Mesenteric fat pad (tissue), 1 donor: ENCODE results near the gene ATP13A3. TPM values are rescaled to one million over a fixed set of nuclear protein-coding genes. Genes with fewer than 3 reads are reported as not detected.

Experiments used
- DNase-seq: peaks from one replicate; pipeline ENCODE4 v3.0.0-alpha.2; 2020; ENCODE audit warnings: low spot score
- total RNA-seq: library from RNA; stranded (reverse); fragmentation: NEBNext Ultra II Directional; extraction: Animal tissue kit (Norgen Biotek cat#: 25700); gene quantifications from one replicate; pipeline ENCODE4 v1.2.1, GENCODE V29; 2021
- donor health status: DM: yes; HTN: yes; CAD: no.

Gene ATP13A3
- total RNA-seq, 1 donor from 2014 or later = 204 TPM

DNA sequence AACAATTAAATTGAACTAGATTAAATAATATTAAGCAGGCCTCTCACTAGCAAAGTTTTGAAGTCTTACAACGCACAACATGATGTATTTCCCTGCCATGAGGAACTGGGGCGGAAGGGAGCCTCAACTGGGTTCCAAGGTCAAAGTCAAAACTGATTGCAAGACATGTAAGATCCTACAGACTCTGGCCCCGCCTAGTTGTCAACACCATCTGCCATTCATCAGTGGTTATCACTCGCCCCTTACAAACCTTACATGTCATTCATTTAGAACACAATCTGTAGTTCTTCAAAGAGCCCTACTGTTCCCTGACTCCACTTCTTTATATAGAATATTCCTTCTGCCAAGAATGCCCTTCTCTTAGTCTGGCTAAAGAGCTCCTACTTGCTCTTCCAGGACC is 10.0 kb downstream of the ATP13A3 start:
- DNase-seq = no peak

DNA sequence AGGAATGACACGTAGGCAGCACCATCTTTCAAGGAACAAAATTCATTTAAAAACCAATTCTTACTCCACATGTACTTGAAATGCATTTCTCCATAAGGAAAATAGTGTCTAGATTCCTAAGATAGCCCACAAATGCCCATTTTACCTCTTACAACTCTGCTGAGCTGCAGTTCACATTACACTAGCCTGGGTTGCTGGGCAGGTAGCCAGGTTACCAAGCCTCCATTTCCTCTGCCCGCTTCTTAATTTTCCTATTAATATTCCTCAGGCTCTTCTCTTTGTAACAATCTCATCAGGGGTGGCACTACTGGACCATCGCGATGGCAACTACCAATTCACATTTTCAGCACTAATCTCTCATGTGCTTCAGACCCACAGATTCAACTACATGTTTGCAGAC is 10.8 kb downstream of the ATP13A3 start:
- no peak for DNase-seq

DNA sequence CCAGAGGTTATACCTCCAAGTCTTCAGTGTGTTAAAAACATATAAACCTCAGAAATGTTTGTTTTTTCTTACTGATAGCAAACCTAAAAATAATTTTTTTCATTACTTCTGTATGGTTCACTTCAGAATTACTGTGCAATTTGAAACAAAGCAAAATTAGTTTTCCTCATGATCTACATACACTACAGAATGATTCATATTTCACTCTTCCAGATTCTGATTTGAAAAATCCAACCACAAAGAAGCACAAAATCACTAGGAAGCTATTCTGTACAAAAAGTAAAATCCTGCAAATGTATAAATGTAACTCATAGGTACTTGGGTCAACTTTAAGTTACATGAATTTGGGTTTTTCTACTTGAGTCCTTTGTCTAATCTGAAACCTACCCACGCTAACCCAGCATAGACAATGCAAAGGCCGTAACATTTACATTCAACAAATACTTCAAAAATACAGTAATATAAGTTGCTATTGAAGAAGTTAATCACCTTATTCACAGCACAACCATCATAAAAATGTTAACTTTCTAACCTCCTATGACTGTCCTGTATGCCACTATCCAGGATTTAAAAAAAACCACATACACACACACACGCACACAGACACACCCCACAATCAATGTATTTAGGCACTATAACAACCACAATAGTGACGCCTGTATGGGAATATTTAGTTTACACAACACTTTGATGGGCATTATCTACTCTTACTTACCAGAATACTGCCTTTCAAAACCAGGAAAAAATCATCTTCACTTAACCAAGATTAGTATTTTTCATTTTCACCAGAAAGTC is 11.5 kb downstream of the ATP13A3 start:
- DNase-seq = no peak

DNA sequence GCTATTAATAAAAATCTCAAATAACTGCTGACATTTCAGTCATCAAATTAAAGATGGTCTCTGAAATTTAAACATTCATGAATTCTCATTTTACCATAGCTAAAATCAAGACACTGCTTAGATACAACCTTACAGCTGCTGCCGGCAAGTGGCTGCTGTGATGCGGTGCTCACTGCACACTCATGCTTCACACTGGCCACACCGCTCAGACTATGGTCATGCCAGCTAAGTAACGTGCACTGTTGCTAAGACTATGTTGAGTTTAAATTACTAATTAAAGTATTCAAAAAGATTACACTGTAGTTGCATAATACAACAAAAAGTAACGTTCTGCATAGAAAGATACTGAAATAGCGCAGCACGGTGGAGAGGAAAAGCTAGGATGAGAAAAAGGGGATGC is 12.1 kb downstream of the ATP13A3 start:
- no peak for DNase-seq

DNA sequence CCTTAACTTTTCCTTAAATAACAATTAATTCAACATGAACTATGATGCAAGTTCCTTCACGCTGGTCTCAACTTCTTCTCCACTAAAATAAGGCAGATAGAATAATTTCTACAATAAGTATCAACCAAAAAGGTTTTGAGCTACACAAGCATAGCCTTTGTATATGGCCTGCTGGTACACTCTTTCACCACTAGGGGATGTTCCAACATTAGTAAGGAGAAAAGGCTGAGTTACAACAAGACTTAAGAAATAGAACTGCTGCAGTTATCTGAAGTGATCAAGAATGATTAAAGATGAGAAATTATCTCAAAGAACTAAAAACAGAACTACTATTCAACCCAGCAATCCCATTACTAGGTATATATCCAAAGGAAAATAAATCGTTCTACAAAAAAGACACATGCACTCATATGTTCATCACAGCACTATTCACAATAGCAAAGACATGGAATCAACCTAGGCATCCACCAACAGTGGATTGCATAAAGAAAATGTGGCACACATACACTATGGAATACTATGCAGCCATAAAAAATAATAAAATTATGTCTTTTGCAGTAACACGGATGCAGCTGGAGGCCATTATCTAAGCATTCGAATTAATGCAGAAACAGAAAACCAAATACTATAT is 14.4 kb downstream of the ATP13A3 start:
- DNase-seq = no peak

DNA sequence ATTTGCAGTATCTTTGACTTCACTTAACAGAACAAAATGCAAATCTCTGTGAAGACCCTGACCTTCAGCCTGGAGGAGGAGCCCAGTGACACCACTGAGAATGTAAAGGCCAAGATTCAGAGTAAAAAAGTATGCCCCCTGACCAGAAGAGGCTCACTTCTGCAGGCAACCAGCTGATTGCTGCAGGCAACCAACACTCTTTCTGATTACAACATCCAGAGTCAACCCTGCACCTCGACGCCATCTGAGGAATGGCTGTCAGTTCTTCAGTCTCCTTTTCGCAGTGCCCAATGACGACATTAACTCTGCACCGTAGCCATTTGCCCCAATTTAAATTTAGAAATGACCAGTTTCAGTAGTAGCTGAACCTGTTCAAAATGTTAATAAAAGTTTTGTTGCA is 14.9 kb downstream of the ATP13A3 start:
- no peak for DNase-seq

DNA sequence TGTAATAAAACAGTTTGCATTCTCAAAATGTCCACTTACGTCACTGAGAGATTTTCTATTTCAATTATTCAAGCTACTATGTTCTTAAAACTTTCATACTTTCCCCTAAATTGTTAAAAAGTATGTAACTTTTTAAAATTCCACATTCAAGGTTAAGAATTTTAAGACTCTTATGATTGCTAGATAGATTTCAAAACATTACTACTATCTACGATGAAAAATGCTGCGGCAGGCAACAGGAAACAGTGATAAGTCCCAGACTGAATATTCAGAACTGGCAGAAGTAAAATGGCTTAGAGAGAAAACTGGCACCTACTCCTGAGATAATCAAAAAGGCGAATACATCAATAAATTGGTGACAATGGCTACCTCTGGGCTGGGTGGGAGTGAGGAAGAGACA is 16.2 kb downstream of the ATP13A3 start:
- no peak for DNase-seq

DNA sequence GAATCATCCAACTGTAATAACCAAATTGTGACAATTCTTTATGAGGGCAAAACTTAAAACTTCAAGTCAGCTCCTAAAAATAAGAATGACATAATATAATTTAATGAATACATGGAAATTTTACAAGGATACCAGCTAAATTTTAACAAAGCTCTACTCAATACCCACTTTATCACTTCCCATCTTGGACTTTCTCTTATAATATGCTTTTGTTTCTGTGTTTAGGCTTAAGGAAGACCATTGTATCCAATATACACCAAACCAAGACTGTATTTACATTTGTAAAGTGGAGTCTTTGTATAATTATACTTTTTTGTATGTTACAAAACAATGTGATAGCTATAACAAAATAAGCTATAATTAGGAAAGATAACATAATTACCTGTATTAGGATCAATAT is 16.8 kb downstream of the ATP13A3 start:
- no peak for DNase-seq

DNA sequence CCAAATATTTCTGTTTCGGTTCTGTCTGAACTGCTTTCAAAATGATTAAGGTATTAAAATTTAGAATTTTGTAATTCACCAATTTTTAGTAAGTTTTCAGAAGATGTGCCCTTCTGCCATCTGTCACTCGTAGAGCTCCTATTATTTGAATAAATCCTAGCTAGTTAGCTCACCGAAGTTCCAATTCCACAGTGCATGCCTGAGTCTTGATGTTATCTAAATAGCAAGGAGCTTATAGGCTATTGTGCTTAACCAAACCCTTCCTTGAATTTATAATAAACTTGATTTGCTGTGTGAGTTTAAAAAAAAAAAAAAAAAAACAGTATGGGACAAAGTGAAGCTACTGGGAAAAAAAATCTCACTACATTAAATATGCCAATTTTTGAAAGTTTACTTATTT is 18.7 kb downstream of the ATP13A3 start:
- DNase-seq = no peak

DNA sequence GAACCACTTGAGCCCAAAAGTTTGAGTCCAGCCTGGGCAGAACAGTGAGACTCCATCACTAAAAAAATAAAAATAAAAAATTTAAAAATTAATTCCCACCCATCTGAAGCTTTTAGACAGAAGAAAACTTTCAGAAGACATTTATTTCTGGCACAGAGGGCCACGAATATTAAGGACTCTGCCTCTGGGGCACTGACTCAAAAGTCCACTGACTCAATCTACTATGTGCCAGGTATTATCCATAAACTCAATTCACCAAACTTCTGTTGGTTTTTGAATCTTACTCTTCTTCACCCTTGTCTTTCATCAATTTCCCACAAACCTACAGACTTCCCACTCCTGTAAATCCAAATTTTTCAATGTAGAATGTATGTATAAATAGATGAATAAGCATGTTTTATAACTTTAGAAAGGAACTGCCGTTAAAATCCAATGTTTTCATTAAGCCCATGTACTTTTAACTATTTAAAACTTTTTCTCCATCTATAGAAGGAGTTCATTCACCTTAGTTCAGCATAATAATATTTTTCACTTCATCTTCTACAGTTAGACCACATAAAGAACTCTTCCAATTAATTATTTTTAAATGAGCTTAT is 19.9 kb downstream of the ATP13A3 start:
- DNase-seq = no peak

DNA sequence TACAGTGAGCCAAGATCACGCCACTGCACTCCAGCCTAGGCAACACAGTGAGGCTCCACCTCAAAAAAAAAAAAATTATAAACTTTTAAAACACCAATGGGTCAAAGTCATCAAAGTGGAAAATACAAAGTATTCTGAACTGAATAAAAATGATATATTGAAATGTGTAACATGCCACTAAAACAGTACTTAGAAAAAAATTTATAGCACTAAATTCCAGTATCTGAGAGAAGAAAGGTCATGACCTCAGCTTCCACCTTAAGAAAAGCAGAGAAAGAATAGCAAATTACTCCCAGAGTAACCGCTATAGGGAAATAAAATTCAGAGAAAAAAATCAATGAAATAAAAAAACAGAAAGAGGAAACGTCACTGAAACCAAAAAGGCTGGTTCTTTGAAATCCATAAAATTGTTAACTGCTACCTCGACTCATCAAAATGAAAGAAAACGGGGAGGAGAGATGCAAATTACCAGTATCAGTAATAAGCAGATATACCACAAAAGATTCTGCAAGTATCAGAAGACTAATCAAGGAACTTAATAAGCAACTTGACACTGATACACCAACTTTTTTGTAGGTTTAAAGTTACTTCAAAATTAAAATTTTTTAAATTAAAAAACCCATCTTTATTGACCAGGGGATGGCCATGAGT is 20.8 kb downstream of the ATP13A3 start:
- no peak for DNase-seq

DNA sequence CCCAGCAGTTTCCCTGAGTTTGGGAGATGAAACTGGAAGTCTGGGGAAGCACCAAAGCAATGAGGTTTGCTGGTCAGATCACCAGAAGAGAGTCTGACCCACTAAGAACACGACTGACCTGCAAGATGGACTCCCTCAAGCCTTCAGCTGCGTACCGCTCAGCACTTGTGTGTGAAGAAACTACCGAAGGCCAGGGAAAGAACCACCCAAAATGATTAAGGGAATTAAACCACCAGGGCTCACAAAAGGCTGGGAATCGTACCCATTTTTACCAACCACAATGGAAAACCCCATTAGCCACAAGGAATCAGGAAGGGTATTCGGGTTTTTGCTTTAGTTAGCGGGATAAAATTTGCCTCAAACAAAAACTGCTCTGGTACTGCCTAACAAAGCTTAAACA is 21.6 kb downstream of the ATP13A3 start:
- DNase-seq = no peak

DNA sequence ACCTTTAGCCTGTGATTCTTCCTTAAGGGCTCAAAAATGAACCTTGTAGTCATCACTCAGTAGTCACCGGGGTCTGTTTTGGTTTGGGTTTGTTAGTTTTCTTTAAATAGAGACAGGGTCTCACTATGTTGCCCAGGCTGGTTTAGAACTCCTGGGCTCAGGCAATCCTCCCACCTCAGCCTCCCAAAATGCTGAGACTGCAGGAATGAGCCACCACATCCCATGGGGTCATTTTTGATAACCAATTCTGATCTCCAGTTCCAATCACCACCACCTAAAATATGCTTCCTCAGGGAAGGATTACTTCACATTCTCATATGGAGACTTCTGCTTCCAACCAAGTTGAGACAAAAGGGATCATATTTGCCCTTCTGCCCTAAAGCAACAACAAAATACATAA is 22.1 kb downstream of the ATP13A3 start:
- DNase-seq = no peak

DNA sequence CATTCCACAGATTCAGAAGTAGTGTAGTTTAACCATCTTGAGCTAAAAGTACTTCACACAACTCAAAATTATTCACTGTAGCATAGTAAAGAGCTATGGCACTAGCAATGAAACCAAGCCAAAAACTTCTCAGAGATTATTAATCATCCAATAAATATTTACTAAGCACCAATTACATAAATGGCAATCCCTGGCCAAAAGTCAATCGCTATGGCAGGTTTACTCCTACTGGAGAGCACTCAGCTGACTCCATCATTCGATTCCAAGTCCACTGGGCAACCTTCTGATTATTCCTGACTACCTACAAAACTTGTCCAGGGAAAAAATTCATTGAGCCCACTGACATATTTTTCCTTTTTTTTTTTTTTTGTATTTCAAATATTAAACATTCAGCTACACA is 23.9 kb downstream of the ATP13A3 start:
- DNase-seq = no peak

DNA sequence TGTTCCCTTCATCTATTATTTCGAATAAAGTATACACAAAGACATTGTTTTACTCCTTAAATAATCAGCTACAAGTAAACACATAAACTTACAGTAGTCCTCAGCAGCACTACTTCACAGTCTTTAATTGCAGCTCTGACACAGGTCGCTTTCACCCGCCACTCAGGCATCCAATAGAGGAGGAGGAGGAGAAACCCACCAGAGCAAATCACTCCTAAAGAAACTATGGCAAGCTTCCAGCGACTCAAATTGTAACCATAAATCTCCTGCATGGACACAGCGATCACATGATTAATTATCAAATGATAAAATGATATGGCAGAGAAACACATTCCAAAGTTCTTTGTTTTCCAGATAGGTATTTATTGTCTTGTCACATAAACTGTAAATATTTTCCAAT is 26.2 kb downstream of the ATP13A3 start:
- no peak for DNase-seq

DNA sequence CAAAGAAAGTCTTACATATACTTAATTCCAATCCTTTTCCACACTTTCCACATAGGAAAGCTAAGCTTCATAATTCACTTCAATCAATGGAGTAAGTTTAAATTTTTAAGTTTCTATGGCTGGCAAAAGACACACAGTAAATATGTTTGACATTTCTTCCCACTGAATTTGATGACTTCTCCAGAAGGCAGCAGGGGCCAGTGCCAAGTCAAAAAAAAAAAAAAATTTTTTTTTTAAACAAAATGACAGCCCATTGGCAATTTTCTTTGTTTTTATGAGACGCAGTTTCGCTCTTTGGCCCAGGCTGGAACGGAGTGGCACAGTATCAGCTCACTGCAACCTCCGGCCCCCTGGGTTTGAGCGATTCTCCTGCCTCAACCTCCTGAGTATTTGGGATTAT is 28.7 kb downstream of the ATP13A3 start:
- DNase-seq = no peak

DNA sequence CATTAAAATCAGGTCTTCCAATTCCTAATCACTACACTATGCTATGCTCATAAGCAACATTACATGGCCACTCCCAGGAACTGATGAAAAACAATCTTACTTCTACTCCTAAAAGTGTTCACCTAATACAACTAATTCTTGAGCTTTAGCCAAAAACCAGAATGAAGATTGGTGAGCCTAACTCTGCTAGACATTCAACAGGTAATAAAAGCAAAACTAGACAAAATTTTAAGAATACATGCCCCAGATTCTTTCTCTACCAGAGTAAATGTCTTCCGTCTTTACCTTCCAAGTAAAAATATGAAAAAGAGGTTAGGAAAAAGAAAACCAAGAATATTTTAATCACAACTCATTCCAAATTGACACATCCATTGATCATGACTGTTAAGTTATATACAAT is 31.3 kb downstream of the ATP13A3 start:
- no peak for DNase-seq

DNA sequence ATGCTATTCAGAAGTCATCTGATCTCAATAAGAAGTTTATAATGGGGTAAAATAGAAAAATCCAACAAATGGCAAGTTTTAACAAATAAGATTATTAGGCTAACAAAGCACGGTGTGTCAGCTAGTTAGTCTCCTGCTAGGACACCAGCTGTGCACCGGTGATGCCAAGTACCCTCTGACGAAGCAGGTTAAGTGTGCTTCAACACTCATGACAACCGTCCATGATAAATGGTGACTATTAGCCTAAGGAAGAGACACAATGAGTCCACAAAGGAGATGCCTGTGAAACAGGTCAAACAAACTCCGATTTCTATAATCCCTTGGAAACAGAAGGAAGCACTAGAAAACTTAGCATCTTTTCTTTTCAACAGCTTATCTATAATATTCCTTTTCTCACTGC is 36.5 kb downstream of the ATP13A3 start:
- DNase-seq = no peak

DNA sequence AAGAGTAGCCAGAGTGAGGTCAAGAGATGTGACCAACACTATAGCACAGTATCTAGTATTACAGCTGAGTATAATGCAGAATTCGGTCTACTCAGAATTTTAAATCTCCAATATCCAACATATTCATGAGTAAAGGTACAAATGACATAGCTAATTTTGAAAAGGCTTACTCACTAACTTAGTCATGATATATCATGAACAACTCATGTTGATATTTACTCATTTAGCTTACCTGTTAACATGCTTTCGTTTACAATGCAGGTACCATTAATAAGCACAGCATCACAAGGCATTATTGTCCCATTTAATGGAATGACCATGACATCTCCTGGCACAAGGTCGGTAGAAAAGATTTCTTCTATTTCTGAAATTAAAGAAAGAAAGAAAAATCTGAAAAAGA is 36.9 kb downstream of the ATP13A3 start:
- no peak for DNase-seq

DNA sequence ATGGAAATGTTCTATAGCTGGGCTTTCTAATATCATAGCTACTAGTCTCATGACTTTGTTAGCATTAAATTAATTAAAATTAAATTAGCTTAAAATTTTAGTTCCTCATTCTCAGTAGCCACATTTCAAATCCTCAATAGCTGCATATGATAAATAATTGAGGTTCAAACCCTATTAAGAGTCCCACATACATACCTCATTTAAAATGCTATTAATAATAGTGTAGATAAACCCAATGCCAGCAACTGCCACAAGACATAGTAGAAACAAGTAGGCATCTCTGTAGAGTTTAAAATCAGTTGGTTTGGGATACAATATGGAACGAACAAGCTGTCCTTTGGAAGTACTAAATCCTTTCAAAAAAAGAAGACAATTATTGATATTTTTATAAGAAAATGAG is 39.1 kb downstream of the ATP13A3 start:
- DNase-seq = no peak

DNA sequence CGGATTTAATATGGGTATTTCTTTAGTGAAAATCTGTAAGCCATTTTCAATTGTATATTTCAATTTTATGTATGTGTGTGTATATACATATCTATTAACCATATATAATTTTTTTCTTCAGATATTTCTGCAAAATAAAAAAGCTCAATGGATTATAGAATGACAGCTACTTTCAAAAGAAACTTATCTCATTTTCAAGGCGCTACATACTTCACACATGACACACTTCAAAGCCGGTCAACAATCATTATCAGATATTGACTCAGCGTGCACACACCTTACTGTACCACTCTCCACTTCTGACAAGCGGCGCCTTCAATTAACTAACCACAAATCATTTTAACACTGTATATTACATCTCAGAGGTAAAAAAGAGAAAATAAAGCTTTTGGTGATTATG is 39.6 kb downstream of the ATP13A3 start:
- no peak for DNase-seq

DNA sequence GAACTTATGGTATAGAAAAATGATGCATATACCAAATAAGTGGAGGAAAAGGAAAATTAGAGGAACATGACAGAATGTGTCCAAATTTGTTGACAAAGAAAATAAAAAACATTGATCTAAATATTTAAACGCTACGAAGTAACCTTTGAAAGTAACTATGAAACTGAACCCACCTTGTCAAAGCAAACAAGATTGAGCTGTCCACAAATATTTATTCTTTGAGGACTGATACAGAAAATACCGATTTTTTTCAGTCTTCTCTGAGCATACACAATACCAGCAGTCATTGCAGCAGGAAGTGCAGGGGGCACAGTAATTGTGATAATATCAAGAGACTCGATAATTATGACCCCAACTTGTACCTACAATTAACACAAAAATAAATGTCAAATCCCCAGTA is 40.0 kb downstream of the ATP13A3 start:
- no peak for DNase-seq
